DND-41 (cell line): ENCODE results near the gene CRISPLD2.

Experiments used
- CTCF ChIP-seq: IDR thresholded peaks from 2 replicates; pipeline ENCODE4 v1.5.1; 2012; ENCODE audit warnings: borderline replicate concordance, low read length, moderate library complexity, mild to moderate bottlenecking; ENCODE audit not compliant: poor library complexity, severe bottlenecking; ENCODE audit errors: extremely low read depth
- EZH2 ChIP-seq: IDR thresholded peaks from 3 replicates; pipeline ENCODE4 v1.6.1; 2012; ENCODE audit warnings: borderline replicate concordance, low read depth, mild to moderate bottlenecking, moderate library complexity, low read length, inconsistent platforms; ENCODE audit not compliant: severe bottlenecking

DNA sequence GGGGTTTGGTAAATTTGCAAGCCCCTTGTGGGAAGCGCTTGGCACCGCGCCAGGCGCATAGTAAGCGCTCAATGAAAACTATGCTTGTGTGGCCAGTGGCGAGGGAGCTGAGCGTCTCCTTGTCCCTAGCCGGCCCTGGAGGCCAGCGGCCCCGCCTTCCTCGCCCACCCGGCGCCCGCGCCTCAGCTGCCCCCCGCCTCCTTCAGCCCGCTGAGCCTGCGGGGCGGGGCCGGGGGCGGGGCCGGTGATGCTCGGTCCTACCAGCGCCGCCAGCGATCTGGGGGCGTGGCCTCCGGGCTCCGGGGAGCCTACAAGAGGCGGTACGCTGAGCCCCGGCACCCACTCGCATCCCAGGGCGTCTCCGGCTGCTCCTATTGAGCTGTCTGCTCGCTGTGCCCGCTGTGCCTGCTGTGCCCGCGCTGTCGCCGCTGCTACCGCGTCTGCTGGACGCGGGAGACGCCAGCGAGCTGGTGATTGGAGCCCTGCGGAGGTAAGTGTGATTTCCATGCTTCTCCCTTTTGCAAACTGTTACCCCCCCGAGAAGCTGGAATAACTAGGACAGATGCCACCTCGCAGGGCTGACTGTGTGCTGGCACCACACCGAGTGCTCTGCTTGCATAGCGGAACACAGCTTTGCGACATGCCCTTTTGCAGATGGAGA lies at the start of gene CRISPLD2:
- TF ChIP-seq CTCF (peak; percentile 4), EZH2 (no peak)
